DND-41 (cell line): ENCODE results near the gene ATP5F1C.

Source experiments
- ATAC-seq: fragments of 200-7000 bp; cut with Tn5 transposase; 3 replicates; pipeline ENCODE4 v1.9.1; 2021; ENCODE audit warnings: low read depth; ENCODE audit not compliant: insufficient read depth
- DNase-seq: peaks from one replicate; pipeline ENCODE4 v3.0.0-alpha.2; 2020
- H2AFZ ChIP-seq: 2 replicates; pipeline ENCODE4 v1.6.0; 2012; ENCODE audit warnings: low read depth, low read length
- H3K27ac ChIP-seq: 2 replicates; pipeline ENCODE4 v1.5.1; 2012; ENCODE audit warnings: low read length, inconsistent platforms
- H3K27me3 ChIP-seq: fragments of 200-600 bp; sonication (generic); 2 replicates; pipeline ENCODE4 v1.6.0; 2012; ENCODE audit warnings: low read length, mild to moderate bottlenecking, inconsistent platforms; ENCODE audit not compliant: insufficient read depth, poor library complexity
- H3K36me3 ChIP-seq: 2 replicates; pipeline ENCODE4 v1.5.1; 2012; ENCODE audit warnings: low read length, inconsistent platforms; ENCODE audit not compliant: insufficient read depth
- H3K4me1 ChIP-seq: 2 replicates; pipeline ENCODE4 v1.5.1; 2012; ENCODE audit warnings: mild to moderate bottlenecking, low read length; ENCODE audit not compliant: insufficient read depth
- H3K4me2 ChIP-seq: 2 replicates; pipeline ENCODE4 v1.6.0; 2012; ENCODE audit warnings: mild to moderate bottlenecking, moderate library complexity, low read length, inconsistent platforms; ENCODE audit not compliant: insufficient read depth
- H3K4me3 ChIP-seq, 2 experiments: fragments of 200-600 bp in 1 of 2; shearing (Covaris generic) in 1 of 2; 2 replicates each; pipeline ENCODE4 v1.5.1; 2012 to 2016; ENCODE audit warnings: inconsistent platforms in 2 of 2, low read length in 2 of 2, mild to moderate bottlenecking in 2 of 2, low read depth in 1 of 2, moderate library complexity in 1 of 2
- H3K79me2 ChIP-seq: 2 replicates; pipeline ENCODE4 v1.6.0; 2012; ENCODE audit warnings: low read length, inconsistent platforms; ENCODE audit not compliant: insufficient read depth
- H3K9ac ChIP-seq: 2 replicates; pipeline ENCODE4 v1.6.0; 2012; ENCODE audit warnings: low read depth, mild to moderate bottlenecking, inconsistent platforms, low read length, moderate library complexity
- H3K9me3 ChIP-seq: 2 replicates; pipeline ENCODE4 v1.5.1; 2012; ENCODE audit warnings: low read length, moderate library complexity, mild to moderate bottlenecking, inconsistent platforms; ENCODE audit not compliant: insufficient read depth, severe bottlenecking
- H4K20me1 ChIP-seq: 2 replicates; pipeline ENCODE4 v1.6.0; 2012; ENCODE audit warnings: low read length; ENCODE audit not compliant: insufficient read depth
- EZH2 ChIP-seq: IDR thresholded peaks from 3 replicates; pipeline ENCODE4 v1.6.1; 2012; ENCODE audit warnings: borderline replicate concordance, low read depth, mild to moderate bottlenecking, moderate library complexity, low read length, inconsistent platforms; ENCODE audit not compliant: severe bottlenecking
- TF ChIP-seq, protein P1 (sequence below): IDR thresholded peaks from 2 replicates; pipeline ENCODE4 v1.5.1; 2012; ENCODE audit warnings: borderline replicate concordance, low read length, moderate library complexity, mild to moderate bottlenecking; ENCODE audit not compliant: poor library complexity, severe bottlenecking; ENCODE audit errors: extremely low read depth

The ATP5F1C gene

DNA sequence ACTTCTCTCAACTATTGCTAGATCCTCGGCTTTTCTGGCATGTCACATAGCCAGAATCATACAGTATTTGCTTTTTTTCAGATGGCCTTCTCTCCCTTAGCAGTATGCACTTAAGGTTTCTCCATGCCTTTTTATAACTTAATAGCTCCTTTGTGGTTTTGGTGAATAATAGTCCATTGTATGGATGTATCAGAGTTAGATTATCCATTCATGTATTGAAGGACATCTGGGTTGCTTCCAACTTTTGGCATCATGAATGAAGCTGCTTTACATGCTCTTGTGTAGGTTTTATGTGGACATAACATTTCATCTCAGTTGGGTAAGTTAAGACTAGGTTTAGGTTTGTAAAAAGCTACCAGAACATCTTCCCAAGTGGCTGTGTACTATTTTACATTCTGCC, 4.6 kb downstream of the ATP5F1C start:
- peaks cover 39% of the 10 kb centered on the region for H3K36me3 ChIP-seq
- no peak overlapping the region for H2AFZ ChIP-seq
- ATAC-seq = no peak
- H3K27ac ChIP-seq = no peak overlapping the region
- DNase-seq = no peak
- TF ChIP-seq EZH2 = no peak
- TF ChIP-seq, protein P1, sequence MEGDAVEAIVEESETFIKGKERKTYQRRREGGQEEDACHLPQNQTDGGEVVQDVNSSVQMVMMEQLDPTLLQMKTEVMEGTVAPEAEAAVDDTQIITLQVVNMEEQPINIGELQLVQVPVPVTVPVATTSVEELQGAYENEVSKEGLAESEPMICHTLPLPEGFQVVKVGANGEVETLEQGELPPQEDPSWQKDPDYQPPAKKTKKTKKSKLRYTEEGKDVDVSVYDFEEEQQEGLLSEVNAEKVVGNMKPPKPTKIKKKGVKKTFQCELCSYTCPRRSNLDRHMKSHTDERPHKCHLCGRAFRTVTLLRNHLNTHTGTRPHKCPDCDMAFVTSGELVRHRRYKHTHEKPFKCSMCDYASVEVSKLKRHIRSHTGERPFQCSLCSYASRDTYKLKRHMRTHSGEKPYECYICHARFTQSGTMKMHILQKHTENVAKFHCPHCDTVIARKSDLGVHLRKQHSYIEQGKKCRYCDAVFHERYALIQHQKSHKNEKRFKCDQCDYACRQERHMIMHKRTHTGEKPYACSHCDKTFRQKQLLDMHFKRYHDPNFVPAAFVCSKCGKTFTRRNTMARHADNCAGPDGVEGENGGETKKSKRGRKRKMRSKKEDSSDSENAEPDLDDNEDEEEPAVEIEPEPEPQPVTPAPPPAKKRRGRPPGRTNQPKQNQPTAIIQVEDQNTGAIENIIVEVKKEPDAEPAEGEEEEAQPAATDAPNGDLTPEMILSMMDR = no peak
- H3K79me2 ChIP-seq = peaks cover 94% of the 10 kb centered on the region
- H3K4me1 ChIP-seq = peaks cover 31% of the 10 kb centered on the region
- H3K9ac ChIP-seq = no peak overlapping the region
- 0 out of 2 replicates have a peak overlapping the region, but pooled peaks have one; percentile 18 for H3K4me2 ChIP-seq
- peaks cover 75% of the 10 kb centered on the region for H4K20me1 ChIP-seq
- H3K4me3 ChIP-seq = no peak overlapping the region
- H3K27me3 ChIP-seq = no peaks in the 10 kb centered on the region
- H3K9me3 ChIP-seq = no peaks in the 10 kb centered on the region

DNA sequence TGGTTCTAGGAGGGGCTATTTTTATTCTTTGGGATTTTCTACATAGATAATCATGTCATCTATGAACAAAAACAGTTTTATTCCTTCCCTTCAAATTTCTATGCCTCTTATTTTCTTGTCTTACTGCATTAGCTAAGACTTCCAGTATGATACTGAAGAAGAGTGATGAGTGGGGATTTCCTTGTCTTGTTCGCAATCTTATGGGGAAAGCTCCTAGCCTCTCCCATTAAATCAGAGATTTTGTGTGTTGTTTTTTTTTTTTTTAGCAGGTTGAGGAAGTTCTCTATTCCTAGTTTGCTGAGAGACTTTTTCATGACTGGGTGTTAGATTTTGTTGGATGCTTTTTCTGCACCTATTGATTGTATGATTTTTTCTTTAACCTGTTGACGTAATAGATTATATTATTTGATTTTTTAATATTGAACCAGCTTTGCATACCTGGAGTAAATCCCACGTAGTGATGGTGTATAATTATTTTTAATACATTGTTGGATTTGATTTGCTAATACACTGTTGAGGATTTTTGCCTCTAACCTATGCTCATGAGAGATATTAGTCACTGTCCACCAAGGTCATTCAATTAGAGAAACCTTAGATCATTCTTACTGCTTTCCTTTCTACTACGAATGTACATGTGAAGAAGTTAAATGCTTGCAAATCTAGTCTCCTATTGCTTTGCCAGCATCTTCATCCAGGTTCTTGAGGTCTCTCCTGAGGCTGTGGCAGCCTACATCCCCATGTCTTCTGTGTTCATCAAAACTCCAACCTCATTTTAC, 6.5 kb downstream of the ATP5F1C start:
- DNase-seq = no peak
- Histone ChIP-seq H3K36me3 (peaks cover 51% of the 10 kb centered on the region), H3K4me2 (no peak overlapping the region), H3K79me2 (peaks cover 78% of the 10 kb centered on the region), H3K27me3 (no peaks in the 10 kb centered on the region), H3K9ac (no peak overlapping the region), H2AFZ (no peak overlapping the region), H3K27ac (no peak overlapping the region), H3K9me3 (no peaks in the 10 kb centered on the region), H3K4me1 (peaks cover 24% of the 10 kb centered on the region), H3K4me3 (no peak overlapping the region), H4K20me1 (peaks cover 65% of the 10 kb centered on the region)
- no peak for TF ChIP-seq EZH2
- TF ChIP-seq, protein P1 = no peak
- ATAC-seq = no peak

DNA sequence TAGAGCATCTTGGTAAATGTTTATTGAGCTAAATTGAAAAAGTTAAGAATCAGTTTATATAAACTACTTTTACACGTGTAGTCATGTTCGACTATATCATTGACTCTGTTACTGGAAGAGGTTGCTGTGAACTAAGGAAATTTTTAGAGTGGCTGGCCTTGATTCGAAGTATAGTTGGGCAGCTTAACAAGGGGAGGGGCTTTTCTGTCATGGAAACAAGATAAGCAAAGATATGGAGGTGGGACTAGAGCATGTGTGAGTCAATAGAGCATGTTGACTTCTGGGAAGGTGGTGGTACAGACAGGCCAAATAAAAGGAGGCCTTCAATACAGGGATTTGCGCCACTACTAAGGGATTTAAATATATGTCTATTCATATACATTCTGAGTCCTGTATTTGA, 7.6 kb downstream of the ATP5F1C start:
- Histone ChIP-seq H3K4me2 (no peak overlapping the region), H3K36me3 (peaks cover 59% of the 10 kb centered on the region), H3K9me3 (no peaks in the 10 kb centered on the region), H3K27me3 (no peaks in the 10 kb centered on the region), H3K4me3 (no peak overlapping the region), H3K79me2 (peaks cover 68% of the 10 kb centered on the region), H2AFZ (no peak overlapping the region), H3K9ac (no peak overlapping the region), H3K27ac (no peak overlapping the region), H3K4me1 (peaks cover 12% of the 10 kb centered on the region; the same call in 1 of the 2 replicates), H4K20me1 (peaks cover 54% of the 10 kb centered on the region)
- no peak for TF ChIP-seq EZH2
- TF ChIP-seq, protein P1 = no peak
- no peak; the same call in 2 of the 3 replicates for ATAC-seq
- no peak for DNase-seq
